Right lobe of liver (tissue), 4 donors: ENCODE results near the gene KCNMA1.

Experiments used
- CTCF ChIP-seq, 4 donors: fragments of 200-600 bp in 3 of 4; fragments of 450-650 bp in 1 of 4; IDR thresholded peaks; one replicate each; pipeline versions ENCODE4 v1.5.1 to v1.8.0; 2016 to 2022; ENCODE audit warnings: antibody characterized with exemption in 4 of 4, mild to moderate bottlenecking in 2 of 4
- POLR2A ChIP-seq: fragments of 450-650 bp; IDR thresholded peaks from one replicate; pipeline ENCODE4 v1.6.1; 2017; ENCODE audit warnings: antibody characterized with exemption, mild to moderate bottlenecking
- donor health status: DM: no; HTN: no; CAD: no.
- donor health status: DM: no; HTN: no; CAD: no.
- donor health status: DM: no; HTN: yes; CAD: no.

GRCh38 chr10:77296534-77297392, 340.8 kb downstream of the KCNMA1 start:
- TF ChIP-seq CTCF (IDR thresholded peaks at IDR 0.05) (peak; percentile 21 to 39 (median 31)), POLR2A (no peak)
